T-helper 1 cell treated with Interleukin-12 subunit alpha and Interleukin-12 subunit beta and Interleukin-4 antibody, amounts not matched to agents 30 μg/mL and 1 μg/mL, for 36 hours (primary cell): Measurements from ENCODE around the gene PCDHGA5.
"Not testable (repeated sequence)": the region's sequence is repeated elsewhere in the genome, so short reads cannot be mapped to it uniquely, and the experiment has no call there.

Experiments used
- H3K27ac Mint-ChIP-seq: one replicate; pipeline ENCODE4 v1.8.0; 2021; ENCODE audit warnings: mild to moderate bottlenecking, mixed read lengths
- H3K27me3 Mint-ChIP-seq: one replicate; pipeline ENCODE4 v1.8.0; 2021; ENCODE audit warnings: low read depth, mixed read lengths
- H3K36me3 Mint-ChIP-seq: one replicate; pipeline ENCODE4 v1.8.0; 2021; ENCODE audit warnings: low read depth, mixed read lengths
- H3K4me1 Mint-ChIP-seq: one replicate; pipeline ENCODE4 v1.8.0; 2021; ENCODE audit warnings: low read depth, mixed read lengths
- H3K4me3 Mint-ChIP-seq: one replicate; pipeline ENCODE4 v1.8.0; 2021; ENCODE audit warnings: mild to moderate bottlenecking, moderate library complexity, mixed read lengths
- H3K9me3 Mint-ChIP-seq: one replicate; pipeline ENCODE4 v1.8.0; 2021; ENCODE audit warnings: mixed read lengths

The PCDHGA5 gene

DNA sequence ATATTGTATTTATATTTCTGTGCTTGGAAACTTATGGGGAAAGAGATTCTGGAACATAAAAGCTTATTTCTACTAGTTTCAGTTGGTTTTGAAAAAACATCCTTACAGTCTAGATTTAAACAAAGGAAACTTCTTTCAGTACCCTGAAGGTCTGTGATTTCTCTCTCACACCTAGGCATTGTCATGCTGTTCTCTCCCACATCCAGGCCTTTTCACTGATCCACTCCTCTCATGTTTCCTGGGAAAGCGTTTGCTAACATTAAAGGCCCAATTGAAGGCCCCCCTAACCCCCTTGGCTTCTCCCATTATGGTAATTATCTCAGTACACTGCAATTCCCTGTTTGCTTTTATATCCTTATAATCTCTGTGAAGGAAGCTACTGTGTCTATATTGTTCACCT is 21.2 kb upstream of the PCDHGA5 start:
- no peak overlapping the region for H3K27ac Mint-ChIP-seq
- peaks cover 43% of the 10 kb centered on the region for H3K9me3 Mint-ChIP-seq
- peaks cover 5% of the 10 kb centered on the region for H3K36me3 Mint-ChIP-seq
- no peak overlapping the region for H3K4me3 Mint-ChIP-seq
- no peaks in the 10 kb centered on the region for H3K4me1 Mint-ChIP-seq
- peaks cover 15% of the 10 kb centered on the region for H3K27me3 Mint-ChIP-seq

DNA sequence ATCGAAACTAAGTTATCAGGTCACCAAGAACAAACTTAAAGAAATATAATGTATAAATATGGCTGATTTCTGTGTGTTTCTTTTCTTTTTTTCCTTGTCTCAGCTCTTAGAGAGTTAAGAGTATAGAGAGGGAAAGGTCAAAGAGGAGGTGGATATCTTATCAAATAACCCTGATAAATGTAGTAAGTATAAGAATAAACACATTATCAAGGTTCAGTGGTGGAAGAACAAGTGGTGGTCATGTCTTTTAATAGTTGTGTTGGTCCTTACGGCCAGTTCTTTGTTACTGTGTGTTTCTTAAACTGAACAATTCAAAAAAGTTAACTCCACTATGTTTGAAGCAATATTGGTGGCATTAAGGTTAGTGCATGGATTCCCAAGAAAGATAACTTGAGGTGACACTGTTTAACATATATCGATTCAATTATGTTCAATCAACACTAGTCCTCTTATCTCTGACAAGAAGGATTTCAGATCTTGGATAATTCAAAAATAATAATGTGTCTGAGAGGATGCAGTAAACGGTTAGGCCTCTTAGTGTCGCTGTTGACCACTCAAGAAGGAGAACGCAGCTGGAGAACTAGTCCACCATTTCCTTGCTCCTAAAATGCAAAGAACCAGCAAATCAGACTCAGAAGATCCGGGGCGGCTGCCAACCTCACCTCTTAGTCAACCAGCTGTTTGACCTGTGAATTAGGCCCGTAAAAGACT is 20.6 kb upstream of the PCDHGA5 start, which contains the start of gene PCDHGA3:
Gene PCDHGA3, plus strand, starts transcription at position 588 of the 711 bp plus-strand sequence. CDS start 205 bp downstream, outside the sequence.
- H3K27ac Mint-ChIP-seq: no peak within 1 kb of the TSS
- peaks cover 5% of the 10 kb centered on the region for H3K36me3 Mint-ChIP-seq
- no peaks in the 10 kb centered on the region for H3K4me1 Mint-ChIP-seq
- peaks cover 11% of the 10 kb centered on the region for H3K27me3 Mint-ChIP-seq
- H3K4me3 Mint-ChIP-seq: peak within 1 kb of the TSS; percentile 74
- peaks cover 39% of the 10 kb centered on the region for H3K9me3 Mint-ChIP-seq

DNA sequence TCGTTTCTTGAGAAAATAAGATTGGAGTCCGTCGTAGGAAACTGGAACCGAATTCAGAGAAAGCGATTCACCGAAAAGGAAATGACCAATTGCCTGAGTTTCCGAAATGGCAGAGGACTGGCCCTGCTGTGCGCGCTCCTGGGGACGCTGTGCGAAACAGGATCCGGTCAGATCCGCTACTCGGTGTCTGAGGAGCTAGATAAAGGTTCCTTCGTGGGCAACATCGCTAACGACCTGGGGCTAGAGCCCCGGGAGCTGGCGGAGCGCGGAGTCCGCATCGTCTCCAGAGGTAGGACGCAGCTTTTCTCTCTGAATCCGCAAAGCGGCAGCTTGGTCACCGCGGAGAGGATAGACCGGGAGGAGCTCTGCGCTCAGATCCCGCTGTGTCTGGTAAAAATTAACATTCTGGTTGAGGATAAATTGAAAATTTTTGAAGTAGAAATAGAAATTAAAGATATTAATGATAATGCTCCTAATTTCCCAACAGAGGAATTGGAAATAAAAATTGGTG is 20.0 kb upstream of the PCDHGA5 start:
- no peaks in the 10 kb centered on the region for H3K4me1 Mint-ChIP-seq
- H3K9me3 Mint-ChIP-seq: peaks cover 39% of the 10 kb centered on the region
- no peak overlapping the region for H3K27ac Mint-ChIP-seq
- H3K27me3 Mint-ChIP-seq: peaks cover 9% of the 10 kb centered on the region
- peak overlapping the region; percentile 74 for H3K4me3 Mint-ChIP-seq
- peaks cover 5% of the 10 kb centered on the region for H3K36me3 Mint-ChIP-seq

DNA sequence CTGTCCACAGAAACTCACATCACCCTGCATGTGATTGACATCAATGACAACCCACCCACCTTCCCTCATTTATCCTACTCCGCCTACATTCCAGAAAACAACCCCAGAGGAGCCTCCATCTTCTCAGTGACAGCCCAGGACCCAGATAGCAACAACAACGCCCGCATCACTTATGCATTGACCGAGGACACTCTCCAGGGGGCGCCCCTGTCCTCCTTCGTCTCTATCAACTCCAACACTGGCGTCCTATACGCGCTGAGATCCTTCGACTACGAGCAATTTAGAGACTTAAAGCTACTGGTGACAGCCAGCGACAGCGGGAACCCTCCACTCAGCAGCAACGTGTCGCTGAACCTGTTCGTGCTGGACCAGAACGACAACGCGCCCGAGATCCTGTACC is 18.6 kb upstream of the PCDHGA5 start:
- no peak overlapping the region for H3K4me3 Mint-ChIP-seq
- peaks cover 11% of the 10 kb centered on the region for H3K27me3 Mint-ChIP-seq
- no peak overlapping the region for H3K27ac Mint-ChIP-seq
- peaks cover 2% of the 10 kb centered on the region for H3K4me1 Mint-ChIP-seq
- peaks cover 35% of the 10 kb centered on the region for H3K9me3 Mint-ChIP-seq
- peaks cover 7% of the 10 kb centered on the region for H3K36me3 Mint-ChIP-seq

DNA sequence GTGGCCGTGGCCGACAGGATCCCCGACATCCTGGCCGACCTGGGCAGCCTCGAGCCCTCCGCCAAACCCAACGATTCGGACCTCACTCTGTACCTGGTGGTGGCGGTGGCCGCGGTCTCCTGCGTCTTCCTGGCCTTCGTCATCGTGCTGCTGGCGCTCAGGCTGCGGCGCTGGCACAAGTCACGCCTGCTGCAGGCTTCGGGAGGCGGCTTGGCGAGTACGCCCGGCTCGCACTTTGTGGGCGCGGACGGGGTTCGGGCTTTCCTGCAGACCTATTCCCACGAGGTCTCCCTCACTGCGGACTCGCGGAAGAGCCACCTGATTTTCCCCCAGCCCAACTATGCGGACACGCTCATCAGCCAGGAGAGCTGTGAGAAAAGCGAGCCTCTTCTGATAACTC is 17.9 kb upstream of the PCDHGA5 start:
- H3K27ac Mint-ChIP-seq, H3K36me3 Mint-ChIP-seq, H3K4me3 Mint-ChIP-seq, H3K4me1 Mint-ChIP-seq: not testable (repeated sequence)
- Mint-ChIP-seq H3K27me3 (peaks cover 12% of the 10 kb centered on the region), H3K9me3 (peaks cover 34% of the 10 kb centered on the region)

DNA sequence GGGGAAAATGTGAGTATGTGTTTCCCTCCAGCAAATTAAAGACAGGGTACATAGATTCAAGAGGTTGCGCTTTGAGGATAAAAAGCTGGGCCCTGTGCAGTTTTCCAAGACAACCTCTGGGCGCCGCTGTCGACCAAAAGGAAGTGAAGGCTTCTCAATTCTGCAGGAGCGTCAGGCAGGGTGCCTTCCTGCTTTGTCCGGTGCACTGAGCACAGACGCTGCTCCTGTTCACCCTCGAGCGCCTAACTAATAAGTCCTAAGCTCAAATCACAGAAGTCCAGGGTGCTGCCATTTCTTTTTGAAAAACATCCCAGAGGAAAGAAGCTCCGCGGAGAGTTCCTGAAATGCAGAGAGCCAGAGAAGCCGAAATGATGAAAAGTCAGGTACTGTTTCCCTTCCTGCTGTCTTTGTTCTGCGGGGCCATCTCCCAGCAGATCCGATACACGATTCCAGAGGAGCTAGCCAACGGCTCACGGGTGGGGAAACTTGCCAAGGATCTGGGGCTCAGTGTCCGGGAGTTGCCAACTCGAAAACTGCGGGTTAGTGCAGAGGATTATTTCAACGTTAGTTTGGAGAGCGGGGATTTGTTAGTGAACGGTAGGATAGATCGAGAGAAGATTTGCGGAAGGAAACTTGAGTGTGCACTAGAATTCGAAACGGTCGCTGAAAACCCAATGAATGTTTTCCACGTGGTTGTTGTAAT is 13.9 kb upstream of the PCDHGA5 start, which contains the start of gene PCDHGB1:
Gene PCDHGB1, plus strand, starts transcription at position 183 of the 703 bp plus-strand sequence. Its CDS starts 162 bp downstream, at position 345.
- Mint-ChIP-seq H3K27ac (peak within 1 kb of the TSS; percentile 9), H3K9me3 (peaks cover 22% of the 10 kb centered on the region), H3K4me1 (peaks cover 2% of the 10 kb centered on the region), H3K36me3 (peaks cover 9% of the 10 kb centered on the region), H3K4me3 (peak within 1 kb of the TSS; percentile 65), H3K27me3 (peaks cover 20% of the 10 kb centered on the region)

DNA sequence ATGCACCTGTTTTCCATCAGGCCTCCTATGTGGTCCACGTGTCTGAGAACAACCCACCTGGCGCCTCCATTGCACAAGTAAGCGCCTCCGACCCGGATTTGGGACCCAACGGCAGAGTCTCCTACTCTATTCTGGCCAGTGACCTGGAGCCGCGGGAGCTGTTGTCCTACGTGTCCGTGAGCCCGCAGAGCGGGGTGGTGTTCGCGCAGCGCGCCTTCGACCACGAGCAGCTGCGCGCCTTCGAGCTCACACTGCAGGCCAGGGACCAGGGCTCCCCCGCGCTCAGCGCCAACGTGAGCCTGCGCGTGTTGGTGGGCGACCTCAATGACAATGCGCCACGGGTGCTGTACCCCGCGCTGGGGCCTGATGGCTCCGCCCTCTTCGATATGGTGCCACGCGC is 12.4 kb upstream of the PCDHGA5 start:
- H3K4me1 Mint-ChIP-seq: peaks cover 2% of the 10 kb centered on the region
- peaks cover 9% of the 10 kb centered on the region for H3K36me3 Mint-ChIP-seq
- H3K27me3 Mint-ChIP-seq: peaks cover 29% of the 10 kb centered on the region
- no peak overlapping the region for H3K27ac Mint-ChIP-seq
- H3K4me3 Mint-ChIP-seq: no peak overlapping the region
- peaks cover 29% of the 10 kb centered on the region for H3K9me3 Mint-ChIP-seq

DNA sequence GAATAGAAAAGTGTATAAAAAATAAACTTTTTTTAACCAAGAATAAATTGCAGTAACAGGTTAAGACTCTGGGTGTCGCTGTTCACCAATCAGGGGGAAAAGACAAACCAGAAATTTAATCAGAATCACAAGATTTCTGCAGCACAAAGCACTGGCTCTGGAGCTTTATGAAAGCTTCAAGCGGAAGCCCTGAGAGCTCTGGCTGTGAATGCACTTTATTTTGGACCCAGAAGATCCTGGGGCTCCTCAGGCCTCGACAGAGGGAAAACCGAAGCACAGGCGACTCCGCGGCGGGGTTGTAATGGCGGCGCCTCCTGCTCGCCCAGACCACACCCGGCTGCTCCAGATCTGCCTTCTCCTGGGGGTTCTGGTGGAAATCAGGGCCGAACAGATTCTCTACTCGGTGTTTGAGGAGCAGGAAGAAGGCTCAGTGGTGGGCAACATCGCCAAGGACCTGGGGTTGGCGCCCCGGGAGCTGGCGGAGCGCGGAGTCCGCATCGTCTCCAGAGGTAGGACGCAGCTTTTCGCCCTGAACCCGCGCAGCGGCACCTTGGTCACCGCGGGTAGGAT is 9.0 kb upstream of the PCDHGA5 start, which contains the start of gene PCDHGA4:
Gene PCDHGA4, plus strand, starts transcription at position 122 of the 570 bp plus-strand sequence. Its CDS starts 87 bp downstream, at position 209.
- Mint-ChIP-seq H3K36me3 (peaks cover 8% of the 10 kb centered on the region), H3K27ac (no peak within 1 kb of the TSS), H3K9me3 (peaks cover 26% of the 10 kb centered on the region), H3K27me3 (peaks cover 26% of the 10 kb centered on the region), H3K4me1 (peaks cover 4% of the 10 kb centered on the region), H3K4me3 (no peak within 1 kb of the TSS)

DNA sequence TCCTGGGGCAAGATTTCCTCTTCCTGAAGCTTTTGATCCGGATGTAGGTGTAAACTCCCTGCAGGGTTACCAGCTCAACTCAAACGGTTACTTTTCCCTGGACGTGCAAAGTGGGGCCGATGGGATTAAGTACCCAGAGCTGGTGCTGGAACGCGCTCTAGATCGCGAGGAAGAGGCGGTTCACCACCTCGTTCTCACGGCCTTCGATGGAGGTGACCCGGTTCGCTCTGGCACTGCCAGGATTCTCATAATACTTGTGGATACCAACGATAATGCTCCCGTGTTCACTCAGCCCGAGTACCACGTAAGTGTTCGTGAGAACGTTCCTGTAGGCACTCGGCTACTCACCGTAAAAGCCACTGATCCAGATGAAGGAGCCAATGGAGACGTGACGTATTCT is 8.3 kb upstream of the PCDHGA5 start:
- Mint-ChIP-seq H3K4me3 (no peak overlapping the region), H3K27me3 (peaks cover 24% of the 10 kb centered on the region), H3K9me3 (peaks cover 28% of the 10 kb centered on the region), H3K4me1 (peaks cover 2% of the 10 kb centered on the region), H3K36me3 (peaks cover 5% of the 10 kb centered on the region), H3K27ac (no peak overlapping the region)

DNA sequence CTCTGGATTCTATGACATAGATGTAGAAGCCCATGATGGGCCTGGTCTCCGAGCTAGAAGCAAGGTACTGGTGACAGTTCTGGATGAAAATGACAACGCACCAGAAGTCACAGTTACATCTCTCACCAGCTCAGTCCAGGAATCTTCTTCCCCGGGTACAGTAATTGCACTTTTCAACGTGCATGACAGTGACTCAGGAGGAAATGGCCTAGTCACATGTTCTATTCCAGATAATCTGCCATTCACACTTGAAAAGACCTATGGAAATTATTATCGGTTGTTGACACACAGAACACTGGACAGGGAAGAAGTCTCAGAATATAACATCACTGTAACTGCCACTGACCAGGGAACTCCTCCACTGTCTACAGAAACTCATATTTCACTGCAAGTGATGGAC is 7.8 kb upstream of the PCDHGA5 start:
- H3K36me3 Mint-ChIP-seq: peaks cover 5% of the 10 kb centered on the region
- H3K4me3 Mint-ChIP-seq: no peak overlapping the region
- peaks cover 27% of the 10 kb centered on the region for H3K27me3 Mint-ChIP-seq
- no peak overlapping the region for H3K27ac Mint-ChIP-seq
- H3K4me1 Mint-ChIP-seq: peaks cover 2% of the 10 kb centered on the region
- H3K9me3 Mint-ChIP-seq: peaks cover 33% of the 10 kb centered on the region

DNA sequence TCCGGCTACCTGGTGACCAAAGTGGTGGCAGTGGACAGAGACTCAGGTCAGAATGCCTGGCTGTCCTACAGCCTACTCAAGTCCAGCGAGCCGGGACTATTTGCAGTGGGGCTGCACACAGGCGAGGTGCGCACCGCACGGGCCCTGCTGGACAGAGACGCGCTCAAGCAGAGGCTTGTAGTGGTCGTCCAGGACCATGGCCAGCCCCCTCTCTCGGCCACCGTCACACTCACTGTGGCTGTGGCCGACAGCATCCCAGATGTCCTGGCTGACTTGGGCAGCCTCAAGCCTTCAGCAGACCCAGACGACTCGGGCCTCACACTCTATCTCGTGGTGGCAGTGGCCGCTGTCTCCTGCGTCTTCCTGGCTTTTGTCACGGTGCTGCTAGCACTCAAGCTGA is 7.0 kb upstream of the PCDHGA5 start:
- Mint-ChIP-seq H3K4me1 (peaks cover 2% of the 10 kb centered on the region), H3K4me3 (no peak overlapping the region), H3K36me3 (peaks cover 5% of the 10 kb centered on the region), H3K9me3 (peaks cover 36% of the 10 kb centered on the region), H3K27me3 (peaks cover 26% of the 10 kb centered on the region), H3K27ac (no peak overlapping the region)

DNA sequence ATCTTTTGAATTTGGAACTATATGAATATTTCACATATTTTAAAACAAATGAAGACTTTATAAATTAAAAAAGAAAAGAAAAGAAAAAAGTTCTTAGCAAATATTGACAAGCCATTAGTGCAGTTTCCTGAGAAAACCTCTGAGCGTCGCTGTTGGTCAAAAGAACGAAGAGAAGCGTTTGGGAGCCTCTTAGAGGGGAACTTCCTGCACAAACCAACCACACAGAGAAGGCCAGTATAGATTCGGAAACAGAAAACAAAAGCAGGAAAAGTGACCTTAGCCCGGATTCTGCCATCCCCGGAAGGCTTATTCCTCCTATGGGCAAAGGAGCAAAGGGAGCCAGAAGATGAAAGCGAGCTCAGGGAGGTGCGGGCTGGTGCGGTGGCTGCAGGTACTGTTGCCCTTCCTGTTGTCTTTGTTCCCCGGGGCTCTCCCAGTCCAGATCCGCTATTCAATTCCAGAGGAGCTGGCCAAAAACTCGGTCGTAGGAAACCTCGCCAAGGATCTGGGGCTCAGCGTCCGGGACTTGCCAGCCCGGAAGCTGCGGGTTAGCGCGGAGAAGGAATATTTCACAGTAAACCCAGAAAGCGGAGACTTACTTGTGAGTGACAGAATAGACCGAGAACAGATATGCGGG is 4.1 kb upstream of the PCDHGA5 start, which contains the start of gene PCDHGB2:
Gene PCDHGB2, plus strand, starts transcription at position 205 of the 637 bp plus-strand sequence. Its CDS starts 142 bp downstream, at position 347.
- Mint-ChIP-seq H3K4me3 (peak within 1 kb of the TSS; percentile 83), H3K9me3 (peaks cover 42% of the 10 kb centered on the region), H3K27me3 (peaks cover 42% of the 10 kb centered on the region), H3K27ac (peak within 1 kb of the TSS; percentile 50), H3K4me1 (peaks cover 4% of the 10 kb centered on the region), H3K36me3 (peaks cover 8% of the 10 kb centered on the region)

DNA sequence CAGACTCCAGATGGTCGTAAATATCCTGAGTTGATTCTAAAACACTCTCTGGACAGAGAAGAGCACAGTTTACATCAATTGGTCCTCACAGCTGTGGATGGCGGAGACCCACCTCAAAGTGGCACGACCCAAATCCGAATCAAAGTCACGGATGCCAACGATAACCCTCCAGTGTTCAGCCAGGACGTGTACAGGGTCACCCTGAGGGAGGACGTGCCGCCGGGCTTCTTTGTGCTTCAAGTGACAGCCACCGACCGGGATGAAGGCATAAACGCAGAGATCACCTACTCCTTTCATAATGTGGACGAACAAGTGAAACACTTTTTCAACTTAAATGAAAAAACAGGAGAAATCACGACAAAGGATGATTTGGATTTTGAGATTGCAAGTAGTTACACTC is 3.3 kb upstream of the PCDHGA5 start:
- Mint-ChIP-seq H3K27me3 (peaks cover 48% of the 10 kb centered on the region), H3K36me3 (peaks cover 8% of the 10 kb centered on the region), H3K4me3 (peak overlapping the region; percentile 14), H3K9me3 (peaks cover 44% of the 10 kb centered on the region), H3K27ac (no peak overlapping the region), H3K4me1 (peaks cover 4% of the 10 kb centered on the region)

DNA sequence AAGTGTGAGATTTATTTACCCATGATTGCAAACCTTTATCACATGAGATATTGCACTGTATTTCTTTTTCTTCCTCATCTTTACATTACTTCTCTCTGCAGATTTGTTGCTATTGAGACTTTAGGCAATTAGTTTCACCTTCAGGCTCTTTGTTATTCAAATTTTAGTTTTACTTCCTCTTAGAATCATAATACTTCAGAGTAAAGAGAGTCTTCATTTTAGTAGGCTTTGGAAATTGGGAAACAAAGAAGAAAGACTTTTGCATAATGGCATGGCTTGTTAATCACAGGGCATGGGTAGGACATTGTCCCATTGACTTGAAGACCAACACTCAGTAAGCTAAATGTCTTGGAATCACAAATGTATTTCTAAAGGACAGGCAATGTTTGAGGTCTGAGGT is 1.2 kb upstream of the PCDHGA5 start:
- Mint-ChIP-seq H3K27ac (no peak overlapping the region), H3K9me3 (peaks cover 40% of the 10 kb centered on the region), H3K4me1 (peaks cover 4% of the 10 kb centered on the region), H3K27me3 (peaks cover 46% of the 10 kb centered on the region), H3K4me3 (no peak overlapping the region), H3K36me3 (peaks cover 8% of the 10 kb centered on the region)
